ENCODE results near the gene SORCS2. TPM values are rescaled to one million over a fixed set of nuclear protein-coding genes. Genes with fewer than 3 reads are reported as not detected.

Gene SORCS2
- total and polyA plus RNA-seq, 8 donors, result 4.6 to 9.7 (median 7.2) TPM

DNA sequence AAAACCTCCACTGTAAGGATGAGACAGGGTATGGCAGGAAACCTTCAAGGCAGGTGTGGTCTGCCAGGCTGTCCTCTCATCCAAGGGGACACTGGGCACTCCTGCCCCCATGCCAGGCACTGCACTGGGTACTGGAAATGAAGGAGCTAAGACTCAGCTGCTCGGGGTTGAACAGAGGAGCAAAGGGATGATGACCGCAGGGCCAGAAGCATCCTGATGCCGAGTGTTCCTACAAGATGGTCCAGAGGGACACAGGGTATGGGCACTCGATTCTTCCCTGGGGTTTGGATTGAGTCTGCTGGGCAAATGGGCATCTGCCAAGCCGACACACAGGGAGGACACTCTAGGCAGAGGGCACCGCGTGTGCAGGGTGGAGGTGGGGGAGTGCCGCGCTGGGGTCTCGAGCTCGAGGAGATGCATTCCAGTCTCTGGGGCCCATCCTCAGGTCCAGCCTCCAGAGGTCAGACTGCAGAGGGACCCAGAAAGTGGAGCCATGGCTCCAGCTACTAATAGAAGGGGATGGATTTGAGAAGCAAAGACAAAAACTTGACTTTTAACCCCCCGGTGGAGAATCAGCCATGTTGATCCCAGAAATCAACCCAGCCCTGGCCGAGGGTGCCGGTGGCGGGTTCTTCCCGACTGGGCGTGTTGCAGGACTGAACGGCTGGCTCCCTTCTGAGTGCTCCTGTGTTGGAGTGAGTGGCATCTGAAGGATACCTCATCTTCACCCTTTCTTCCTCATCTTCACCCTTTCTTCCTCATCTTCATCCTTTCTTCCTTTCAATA lies 500.3 kb downstream of the SORCS2 start:
- Histone ChIP-seq H3K4me1 (no peaks in the 10 kb centered on the region), H3K27ac (no peak overlapping the region), H3K4me3 (no peak overlapping the region), H3K27me3 (no peaks in the 10 kb centered on the region), H3K9me3 (no peaks in the 10 kb centered on the region), H3K36me3 (no peaks in the 10 kb centered on the region)
- TF ChIP-seq, protein P1, sequence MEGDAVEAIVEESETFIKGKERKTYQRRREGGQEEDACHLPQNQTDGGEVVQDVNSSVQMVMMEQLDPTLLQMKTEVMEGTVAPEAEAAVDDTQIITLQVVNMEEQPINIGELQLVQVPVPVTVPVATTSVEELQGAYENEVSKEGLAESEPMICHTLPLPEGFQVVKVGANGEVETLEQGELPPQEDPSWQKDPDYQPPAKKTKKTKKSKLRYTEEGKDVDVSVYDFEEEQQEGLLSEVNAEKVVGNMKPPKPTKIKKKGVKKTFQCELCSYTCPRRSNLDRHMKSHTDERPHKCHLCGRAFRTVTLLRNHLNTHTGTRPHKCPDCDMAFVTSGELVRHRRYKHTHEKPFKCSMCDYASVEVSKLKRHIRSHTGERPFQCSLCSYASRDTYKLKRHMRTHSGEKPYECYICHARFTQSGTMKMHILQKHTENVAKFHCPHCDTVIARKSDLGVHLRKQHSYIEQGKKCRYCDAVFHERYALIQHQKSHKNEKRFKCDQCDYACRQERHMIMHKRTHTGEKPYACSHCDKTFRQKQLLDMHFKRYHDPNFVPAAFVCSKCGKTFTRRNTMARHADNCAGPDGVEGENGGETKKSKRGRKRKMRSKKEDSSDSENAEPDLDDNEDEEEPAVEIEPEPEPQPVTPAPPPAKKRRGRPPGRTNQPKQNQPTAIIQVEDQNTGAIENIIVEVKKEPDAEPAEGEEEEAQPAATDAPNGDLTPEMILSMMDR (IDR thresholded peaks at IDR 0.05), result no peak
- no peak for ATAC-seq
- intact Hi-C loops (cut with DNase I), result no loop called here
- DNase-seq, result peak in 1 of 4 donors; percentile 43

DNA sequence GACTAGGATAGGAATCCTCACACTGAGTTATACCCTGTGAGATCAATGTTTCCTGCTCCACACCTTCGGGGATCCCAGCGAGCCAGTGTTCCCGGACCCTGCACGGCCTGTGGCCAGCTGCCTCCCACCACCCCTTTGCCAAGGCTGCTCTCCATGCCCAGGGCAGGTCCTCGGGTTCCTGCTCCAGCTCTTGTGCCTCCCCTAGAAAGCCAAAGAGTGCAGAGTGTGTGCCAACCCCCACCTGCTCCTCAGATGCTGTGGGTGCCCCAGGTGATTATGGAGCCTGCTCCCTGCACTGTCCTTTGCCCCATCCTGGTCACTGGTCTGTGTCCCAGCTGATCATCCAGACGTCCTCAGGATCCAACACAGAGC lies 500.9 kb downstream of the SORCS2 start:
- TF ChIP-seq, protein P1 (IDR thresholded peaks at IDR 0.05), result no peak
- intact Hi-C loops (cut with DNase I), result no loop called here
- no peaks in the 10 kb centered on the region for H3K4me1 ChIP-seq

DNA sequence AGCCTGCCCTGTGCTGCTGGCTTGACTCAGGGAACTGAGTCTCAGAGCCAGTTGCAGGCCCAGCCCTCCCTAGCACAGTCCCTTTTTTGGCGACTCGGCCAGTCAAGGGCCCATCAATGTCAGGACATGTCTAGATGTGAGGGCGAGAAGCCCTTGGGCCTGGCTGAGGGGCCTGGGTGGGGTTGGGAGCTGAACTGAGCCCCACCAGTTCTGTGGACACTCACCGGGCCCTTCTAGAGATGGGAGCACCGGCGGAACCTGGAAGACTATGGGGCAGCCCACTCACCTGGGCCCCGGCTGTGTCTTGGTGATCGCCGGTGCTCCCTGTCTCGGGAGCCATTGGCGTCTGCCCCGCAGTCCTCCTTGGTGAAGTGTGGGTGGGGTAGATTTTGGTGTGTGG lies 501.4 kb downstream of the SORCS2 start:
- no peaks in the 10 kb centered on the region for H3K9me3 ChIP-seq
- intact Hi-C loops (cut with DNase I), result no loop called here
- no peaks in the 10 kb centered on the region for H3K36me3 ChIP-seq
- no peak for ATAC-seq
- H3K4me1 ChIP-seq, result no peaks in the 10 kb centered on the region
- peaks cover 0 to 5% of the 10 kb centered on the region in 2 donors for H3K27me3 ChIP-seq
- TF ChIP-seq, protein P1 (IDR thresholded peaks at IDR 0.05), result no peak
- DNase-seq, result peak in 1 of 4 donors; percentile 64
- no peak overlapping the region for H3K27ac ChIP-seq
- no peak overlapping the region for H3K4me3 ChIP-seq

More for the DNA sequence above, 500.9 kb downstream of the SORCS2 start:
- no peaks in the 10 kb centered on the region for H3K9me3 ChIP-seq
- ATAC-seq, result no peak
- H3K4me3 ChIP-seq, result no peak overlapping the region
- H3K27me3 ChIP-seq, result peaks cover 0 to 3% of the 10 kb centered on the region in 2 donors
- peak in 1 of 4 donors; percentile 30 for DNase-seq
- no peaks in the 10 kb centered on the region for H3K36me3 ChIP-seq
- H3K27ac ChIP-seq, result no peak overlapping the region

DNA sequence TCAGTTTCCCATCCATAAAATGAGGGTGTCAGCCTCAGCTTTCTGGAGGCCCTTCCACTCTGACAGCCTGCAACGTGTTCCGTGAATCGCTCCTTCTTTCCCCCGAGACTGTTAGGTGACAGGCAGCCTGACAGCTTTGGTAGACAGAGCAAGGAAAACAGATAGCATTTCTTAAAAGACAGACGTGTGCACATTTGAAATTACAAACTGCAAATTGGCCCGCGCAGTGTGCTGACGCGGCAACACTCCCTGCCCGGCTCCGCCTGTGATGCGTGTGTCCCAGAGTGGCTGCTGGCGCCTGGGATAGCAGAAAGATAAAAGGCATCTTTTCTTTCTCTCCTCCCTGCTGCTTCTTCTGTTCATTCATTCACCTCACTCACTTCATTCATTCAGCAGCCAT lies 502.0 kb downstream of the SORCS2 start:
- Histone ChIP-seq H3K9me3 (no peaks in the 10 kb centered on the region), H3K4me1 (no peaks in the 10 kb centered on the region), H3K36me3 (no peaks in the 10 kb centered on the region), H3K27ac (no peak overlapping the region), H3K4me3 (no peak overlapping the region), H3K27me3 (peaks cover 0 to 11% of the 10 kb centered on the region in 2 donors)
- TF ChIP-seq, protein P1 (IDR thresholded peaks at IDR 0.05), result no peak
- DNase-seq (peak in 2 of 4 donors; percentile 29 to 59), ATAC-seq (no peak)
- intact Hi-C loops (cut with DNase I), result no loop called here

DNA sequence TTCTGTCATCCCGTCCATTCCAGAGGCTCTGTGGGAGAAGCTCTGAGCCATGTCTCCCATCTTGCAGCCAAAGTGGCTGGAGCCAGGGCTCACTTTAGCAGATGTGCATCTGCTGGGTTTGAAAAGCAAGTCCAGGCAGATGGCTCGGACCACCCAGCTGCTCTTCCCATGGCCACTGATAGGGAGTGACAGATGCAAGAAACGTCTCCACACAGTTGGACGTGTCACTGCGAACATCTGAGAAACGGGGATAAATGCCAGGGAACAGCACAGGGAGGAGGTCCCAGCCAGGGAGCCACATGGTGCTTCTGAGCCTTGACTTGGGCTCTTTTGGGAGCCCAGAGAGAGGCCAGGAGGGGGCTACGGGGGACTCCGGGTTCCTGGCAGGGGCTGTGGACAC lies 505.0 kb downstream of the SORCS2 start:
- TF ChIP-seq, protein P1 (IDR thresholded peaks at IDR 0.05), result no peak
- no peaks in the 10 kb centered on the region for H3K9me3 ChIP-seq
- ATAC-seq (no peak), DNase-seq (peak in 3 of 4 donors; percentile 19 to 25 (median 24))
- H3K27ac ChIP-seq, result no peak overlapping the region
- no peaks in the 10 kb centered on the region for H3K36me3 ChIP-seq
- intact Hi-C loops (cut with DNase I), result no loop called here
- no peak overlapping the region for H3K4me3 ChIP-seq
- H3K27me3 ChIP-seq, result peaks cover 0 to 34% of the 10 kb centered on the region in 2 donors
- H3K4me1 ChIP-seq, result no peaks in the 10 kb centered on the region

Measured in left lung (tissue), 10 donors.